WTC11 (cell line): ENCODE results near the gene ZFP92. TPM values are rescaled to one million over a fixed set of nuclear protein-coding genes. Genes with fewer than 3 reads are reported as not detected.

Source experiments
- ATAC-seq: fragments of 200-7000 bp; cut with Tn5 transposase; 2 replicates; pipeline ENCODE4 v1.10.0; 2021; ENCODE audit warnings: mild to moderate bottlenecking, moderate library complexity
- CTCF ChIA-PET: fragments of 300-600 bp; sonication (Branson Sonifier 250); formaldehyde crosslinking; loops from one replicate; lab custom pipeline; 2021; ENCODE audit warnings: antibody characterized with exemption; lab: Charles Lee
- POLR2A ChIA-PET: fragments of 350-600 bp; sonication (Branson Sonifier 250); formaldehyde crosslinking; loops from one replicate; lab custom pipeline; 2021; ENCODE audit warnings: antibody characterized with exemption; lab: Charles Lee
- DNase-seq: peaks from one replicate; pipeline ENCODE4 v3.0.0; 2021; ENCODE audit warnings: low spot score
- H3K27ac Mint-ChIP-seq: 2 replicates; pipeline ENCODE4 v1.8.0; 2021; ENCODE audit warnings: mixed read lengths
- H3K27me3 Mint-ChIP-seq: 2 replicates; pipeline ENCODE4 v1.8.0; 2021; ENCODE audit warnings: low read depth, mild to moderate bottlenecking, moderate library complexity, mixed read lengths
- H3K36me3 Mint-ChIP-seq: 2 replicates; pipeline ENCODE4 v1.8.0; 2021; ENCODE audit warnings: mixed read lengths
- H3K4me1 Mint-ChIP-seq: 2 replicates; pipeline ENCODE4 v1.8.0; 2022; ENCODE audit warnings: mixed read lengths
- H3K4me3 Mint-ChIP-seq: 2 replicates; pipeline ENCODE4 v1.8.0; 2021; ENCODE audit warnings: mild to moderate bottlenecking, moderate library complexity, mixed read lengths
- H3K9me3 Mint-ChIP-seq: 2 replicates; pipeline ENCODE4 v1.8.0; 2021; ENCODE audit warnings: mixed read lengths
- AR ChIP-seq: fragments of 250-450 bp; sonication (Bioruptor Pico); IDR thresholded peaks from 2 replicates; pipeline ENCODE4 v1.9.0; 2021; ENCODE audit warnings: mild to moderate bottlenecking
- CREB1 ChIP-seq: sonication (generic); formaldehyde crosslinking; IDR thresholded peaks from 2 replicates; pipeline ENCODE4 v1.8.0; 2023; ENCODE audit warnings: mild to moderate bottlenecking, missing genetic modification reagents
- EMX1 ChIP-seq: fragments of 250-450 bp; sonication (Bioruptor Pico); IDR thresholded peaks from 2 replicates; pipeline ENCODE4 v1.8.0; 2021; ENCODE audit warnings: mild to moderate bottlenecking
- JAZF1 ChIP-seq: fragments of 250-450 bp; sonication (Bioruptor Pico); IDR thresholded peaks from 2 replicates; pipeline ENCODE4 v1.9.0; 2021; ENCODE audit warnings: moderate library complexity, mild to moderate bottlenecking, inconsistent platforms
- MYBL2 ChIP-seq: sonication (generic); formaldehyde crosslinking; IDR thresholded peaks from 2 replicates; pipeline ENCODE4 v1.8.1; 2023; ENCODE audit warnings: mild to moderate bottlenecking, moderate library complexity, missing genetic modification reagents
- ZNF423 ChIP-seq: fragments of 250-450 bp; sonication (Bioruptor Pico); IDR thresholded peaks from 2 replicates; pipeline ENCODE4 v2.1.2; 2022; ENCODE audit warnings: mild to moderate bottlenecking, moderate library complexity
- ZNF425 ChIP-seq: fragments of 250-450 bp; sonication (Bioruptor Pico); conservative IDR thresholded peaks from 2 replicates; pipeline ENCODE4 v1.9.0; 2021; ENCODE audit warnings: mild to moderate bottlenecking
- ZNF512 ChIP-seq: sonication (generic); formaldehyde crosslinking; IDR thresholded peaks from 2 replicates; pipeline ENCODE4 v1.8.1; 2022; ENCODE audit warnings: missing genetic modification reagents, borderline replicate concordance
- ZNF671 ChIP-seq: fragments of 250-450 bp; sonication (Bioruptor Pico); IDR thresholded peaks from 2 replicates; pipeline ENCODE4 v1.8.0; 2021; ENCODE audit warnings: mild to moderate bottlenecking
- total RNA-seq: library from RNA; stranded (reverse); gene quantifications from 3 replicates; pipeline ENCODE4 v1.2.3, GENCODE V29; 2021
- TF ChIP-seq, protein P1 (sequence below): sonication (generic); formaldehyde crosslinking; IDR thresholded peaks from 2 replicates; pipeline ENCODE4 v1.8.0; 2023; ENCODE audit warnings: missing genetic modification reagents, mild to moderate bottlenecking, borderline replicate concordance
- TF ChIP-seq, protein P2 (sequence below): sonication (generic); formaldehyde crosslinking; IDR thresholded peaks from 2 replicates; pipeline ENCODE4 v1.8.1; 2022; ENCODE audit warnings: mild to moderate bottlenecking, missing genetic modification reagents, moderate library complexity, borderline replicate concordance
- TF ChIP-seq, protein P3 (sequence below): fragments of 250-450 bp; sonication (Bioruptor Pico); IDR thresholded peaks from 2 replicates; pipeline ENCODE4 v1.9.0; 2021; ENCODE audit warnings: mild to moderate bottlenecking
- TF ChIP-seq, protein P4 (sequence below): sonication (generic); formaldehyde crosslinking; IDR thresholded peaks from 2 replicates; pipeline ENCODE4 v1.8.1; 2022; ENCODE audit warnings: low read depth, mild to moderate bottlenecking, moderate library complexity, missing genetic modification reagents, borderline replicate concordance
- TF ChIP-seq, protein P5 (sequence below): sonication (generic); formaldehyde crosslinking; IDR thresholded peaks from 2 replicates; pipeline ENCODE4 v1.8.1; 2023; ENCODE audit warnings: mild to moderate bottlenecking, moderate library complexity, missing genetic modification reagents
- TF ChIP-seq, protein P6 (sequence below): sonication (generic); formaldehyde crosslinking; IDR thresholded peaks from 2 replicates; pipeline ENCODE4 v1.8.1; 2023; ENCODE audit warnings: mild to moderate bottlenecking, missing genetic modification reagents, borderline replicate concordance

ZFP92 gene
- total RNA-seq, 1 experiment from 2014 or later = 0.31 TPM

GRCh38 chrX:153433781-153434285, 22.6 kb downstream of the ZFP92 start (continued):
- TF ChIP-seq, protein P1, sequence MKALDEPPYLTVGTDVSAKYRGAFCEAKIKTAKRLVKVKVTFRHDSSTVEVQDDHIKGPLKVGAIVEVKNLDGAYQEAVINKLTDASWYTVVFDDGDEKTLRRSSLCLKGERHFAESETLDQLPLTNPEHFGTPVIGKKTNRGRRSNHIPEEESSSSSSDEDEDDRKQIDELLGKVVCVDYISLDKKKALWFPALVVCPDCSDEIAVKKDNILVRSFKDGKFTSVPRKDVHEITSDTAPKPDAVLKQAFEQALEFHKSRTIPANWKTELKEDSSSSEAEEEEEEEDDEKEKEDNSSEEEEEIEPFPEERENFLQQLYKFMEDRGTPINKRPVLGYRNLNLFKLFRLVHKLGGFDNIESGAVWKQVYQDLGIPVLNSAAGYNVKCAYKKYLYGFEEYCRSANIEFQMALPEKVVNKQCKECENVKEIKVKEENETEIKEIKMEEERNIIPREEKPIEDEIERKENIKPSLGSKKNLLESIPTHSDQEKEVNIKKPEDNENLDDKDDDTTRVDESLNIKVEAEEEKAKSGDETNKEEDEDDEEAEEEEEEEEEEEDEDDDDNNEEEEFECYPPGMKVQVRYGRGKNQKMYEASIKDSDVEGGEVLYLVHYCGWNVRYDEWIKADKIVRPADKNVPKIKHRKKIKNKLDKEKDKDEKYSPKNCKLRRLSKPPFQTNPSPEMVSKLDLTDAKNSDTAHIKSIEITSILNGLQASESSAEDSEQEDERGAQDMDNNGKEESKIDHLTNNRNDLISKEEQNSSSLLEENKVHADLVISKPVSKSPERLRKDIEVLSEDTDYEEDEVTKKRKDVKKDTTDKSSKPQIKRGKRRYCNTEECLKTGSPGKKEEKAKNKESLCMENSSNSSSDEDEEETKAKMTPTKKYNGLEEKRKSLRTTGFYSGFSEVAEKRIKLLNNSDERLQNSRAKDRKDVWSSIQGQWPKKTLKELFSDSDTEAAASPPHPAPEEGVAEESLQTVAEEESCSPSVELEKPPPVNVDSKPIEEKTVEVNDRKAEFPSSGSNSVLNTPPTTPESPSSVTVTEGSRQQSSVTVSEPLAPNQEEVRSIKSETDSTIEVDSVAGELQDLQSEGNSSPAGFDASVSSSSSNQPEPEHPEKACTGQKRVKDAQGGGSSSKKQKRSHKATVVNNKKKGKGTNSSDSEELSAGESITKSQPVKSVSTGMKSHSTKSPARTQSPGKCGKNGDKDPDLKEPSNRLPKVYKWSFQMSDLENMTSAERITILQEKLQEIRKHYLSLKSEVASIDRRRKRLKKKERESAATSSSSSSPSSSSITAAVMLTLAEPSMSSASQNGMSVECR (CRISPR knock-in tag) = no peak
- TF ChIP-seq, protein P2, sequence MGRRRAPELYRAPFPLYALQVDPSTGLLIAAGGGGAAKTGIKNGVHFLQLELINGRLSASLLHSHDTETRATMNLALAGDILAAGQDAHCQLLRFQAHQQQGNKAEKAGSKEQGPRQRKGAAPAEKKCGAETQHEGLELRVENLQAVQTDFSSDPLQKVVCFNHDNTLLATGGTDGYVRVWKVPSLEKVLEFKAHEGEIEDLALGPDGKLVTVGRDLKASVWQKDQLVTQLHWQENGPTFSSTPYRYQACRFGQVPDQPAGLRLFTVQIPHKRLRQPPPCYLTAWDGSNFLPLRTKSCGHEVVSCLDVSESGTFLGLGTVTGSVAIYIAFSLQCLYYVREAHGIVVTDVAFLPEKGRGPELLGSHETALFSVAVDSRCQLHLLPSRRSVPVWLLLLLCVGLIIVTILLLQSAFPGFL (CRISPR knock-in tag) = no peak
- TF ChIP-seq, protein P3, sequence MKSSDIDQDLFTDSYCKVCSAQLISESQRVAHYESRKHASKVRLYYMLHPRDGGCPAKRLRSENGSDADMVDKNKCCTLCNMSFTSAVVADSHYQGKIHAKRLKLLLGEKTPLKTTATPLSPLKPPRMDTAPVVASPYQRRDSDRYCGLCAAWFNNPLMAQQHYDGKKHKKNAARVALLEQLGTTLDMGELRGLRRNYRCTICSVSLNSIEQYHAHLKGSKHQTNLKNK (CRISPR knock-in tag) = no peak
- TF ChIP-seq, protein P4, sequence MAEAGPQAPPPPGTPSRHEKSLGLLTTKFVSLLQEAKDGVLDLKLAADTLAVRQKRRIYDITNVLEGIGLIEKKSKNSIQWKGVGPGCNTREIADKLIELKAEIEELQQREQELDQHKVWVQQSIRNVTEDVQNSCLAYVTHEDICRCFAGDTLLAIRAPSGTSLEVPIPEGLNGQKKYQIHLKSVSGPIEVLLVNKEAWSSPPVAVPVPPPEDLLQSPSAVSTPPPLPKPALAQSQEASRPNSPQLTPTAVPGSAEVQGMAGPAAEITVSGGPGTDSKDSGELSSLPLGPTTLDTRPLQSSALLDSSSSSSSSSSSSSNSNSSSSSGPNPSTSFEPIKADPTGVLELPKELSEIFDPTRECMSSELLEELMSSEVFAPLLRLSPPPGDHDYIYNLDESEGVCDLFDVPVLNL (CRISPR knock-in tag) = no peak
- no peak for TF ChIP-seq ZNF512 (CRISPR knock-in tag)
- no peak for TF ChIP-seq EMX1 (CRISPR knock-in tag)
- TF ChIP-seq, protein P5, sequence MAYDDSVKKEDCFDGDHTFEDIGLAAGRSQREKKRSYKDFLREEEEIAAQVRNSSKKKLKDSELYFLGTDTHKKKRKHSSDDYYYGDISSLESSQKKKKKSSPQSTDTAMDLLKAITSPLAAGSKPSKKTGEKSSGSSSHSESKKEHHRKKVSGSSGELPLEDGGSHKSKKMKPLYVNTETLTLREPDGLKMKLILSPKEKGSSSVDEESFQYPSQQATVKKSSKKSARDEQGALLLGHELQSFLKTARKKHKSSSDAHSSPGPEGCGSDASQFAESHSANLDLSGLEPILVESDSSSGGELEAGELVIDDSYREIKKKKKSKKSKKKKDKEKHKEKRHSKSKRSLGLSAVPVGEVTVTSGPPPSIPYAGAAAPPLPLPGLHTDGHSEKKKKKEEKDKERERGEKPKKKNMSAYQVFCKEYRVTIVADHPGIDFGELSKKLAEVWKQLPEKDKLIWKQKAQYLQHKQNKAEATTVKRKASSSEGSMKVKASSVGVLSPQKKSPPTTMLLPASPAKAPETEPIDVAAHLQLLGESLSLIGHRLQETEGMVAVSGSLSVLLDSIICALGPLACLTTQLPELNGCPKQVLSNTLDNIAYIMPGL (CRISPR knock-in tag) = no peak
- TF ChIP-seq, protein P6, sequence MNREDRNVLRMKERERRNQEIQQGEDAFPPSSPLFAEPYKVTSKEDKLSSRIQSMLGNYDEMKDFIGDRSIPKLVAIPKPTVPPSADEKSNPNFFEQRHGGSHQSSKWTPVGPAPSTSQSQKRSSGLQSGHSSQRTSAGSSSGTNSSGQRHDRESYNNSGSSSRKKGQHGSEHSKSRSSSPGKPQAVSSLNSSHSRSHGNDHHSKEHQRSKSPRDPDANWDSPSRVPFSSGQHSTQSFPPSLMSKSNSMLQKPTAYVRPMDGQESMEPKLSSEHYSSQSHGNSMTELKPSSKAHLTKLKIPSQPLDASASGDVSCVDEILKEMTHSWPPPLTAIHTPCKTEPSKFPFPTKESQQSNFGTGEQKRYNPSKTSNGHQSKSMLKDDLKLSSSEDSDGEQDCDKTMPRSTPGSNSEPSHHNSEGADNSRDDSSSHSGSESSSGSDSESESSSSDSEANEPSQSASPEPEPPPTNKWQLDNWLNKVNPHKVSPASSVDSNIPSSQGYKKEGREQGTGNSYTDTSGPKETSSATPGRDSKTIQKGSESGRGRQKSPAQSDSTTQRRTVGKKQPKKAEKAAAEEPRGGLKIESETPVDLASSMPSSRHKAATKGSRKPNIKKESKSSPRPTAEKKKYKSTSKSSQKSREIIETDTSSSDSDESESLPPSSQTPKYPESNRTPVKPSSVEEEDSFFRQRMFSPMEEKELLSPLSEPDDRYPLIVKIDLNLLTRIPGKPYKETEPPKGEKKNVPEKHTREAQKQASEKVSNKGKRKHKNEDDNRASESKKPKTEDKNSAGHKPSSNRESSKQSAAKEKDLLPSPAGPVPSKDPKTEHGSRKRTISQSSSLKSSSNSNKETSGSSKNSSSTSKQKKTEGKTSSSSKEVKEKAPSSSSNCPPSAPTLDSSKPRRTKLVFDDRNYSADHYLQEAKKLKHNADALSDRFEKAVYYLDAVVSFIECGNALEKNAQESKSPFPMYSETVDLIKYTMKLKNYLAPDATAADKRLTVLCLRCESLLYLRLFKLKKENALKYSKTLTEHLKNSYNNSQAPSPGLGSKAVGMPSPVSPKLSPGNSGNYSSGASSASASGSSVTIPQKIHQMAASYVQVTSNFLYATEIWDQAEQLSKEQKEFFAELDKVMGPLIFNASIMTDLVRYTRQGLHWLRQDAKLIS = no peak
- no peak for TF ChIP-seq JAZF1 (CRISPR knock-in tag)

GRCh38 chrX:153434801-153435200, 23.5 kb downstream of the ZFP92 start:
- ChIA-PET POLR2A (no interaction called here), CTCF (interaction anchor here (1.1 kb wide), 1 partner anchor 234 kb away, joined by 3 read pairs; no protein-coding TSS in a partner anchor)
- no peaks in the 10 kb centered on the region for H3K36me3 Mint-ChIP-seq
- no peak for DNase-seq
- peaks cover 11% of the 10 kb centered on the region for H3K9me3 Mint-ChIP-seq
- no peak overlapping the region for H3K27ac Mint-ChIP-seq
- H3K27me3 Mint-ChIP-seq = no peaks in the 10 kb centered on the region
- no peak for ATAC-seq
- no peaks in the 10 kb centered on the region for H3K4me1 Mint-ChIP-seq
- H3K4me3 Mint-ChIP-seq = no peak overlapping the region
- TF ChIP-seq ZNF423 (CRISPR knock-in tag) (no peak), ZNF425 (CRISPR knock-in tag) (no peak), MYBL2 (CRISPR knock-in tag) (no peak), AR (CRISPR knock-in tag) (no peak), ZNF671 (CRISPR knock-in tag) (no peak), CREB1 (CRISPR knock-in tag) (no peak)
